ENCODE results near the gene C17orf75.

C17orf75 gene

DNA sequence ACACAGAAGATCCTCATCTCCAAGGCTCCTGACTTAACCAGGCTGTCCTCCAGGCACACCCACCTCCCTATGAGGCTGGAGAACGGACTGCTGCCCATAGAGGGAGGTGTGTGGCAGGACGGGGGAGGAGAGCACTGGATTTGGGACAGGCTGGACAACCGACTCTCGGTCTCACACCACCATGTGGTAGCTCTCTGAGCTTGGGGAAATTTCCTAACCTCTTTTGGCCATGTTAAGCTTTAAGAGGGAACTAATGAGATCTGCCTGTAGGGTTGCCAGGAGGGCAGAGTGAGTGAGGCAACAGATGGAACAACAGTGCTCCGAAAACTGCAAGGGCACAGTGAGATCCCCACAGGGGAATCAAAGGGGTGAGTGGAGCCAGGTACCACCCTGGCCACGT is 43.7 kb downstream of the C17orf75 start:
- no peaks in the 10 kb centered on the region for H3K4me1 ChIP-seq
- no peaks in the 10 kb centered on the region for H3K36me3 ChIP-seq (ENCODE audit: control insufficient read depth, insufficient read depth, low read length)
- no peak overlapping the region for H3K9ac ChIP-seq
- no peak overlapping the region for H2AFZ ChIP-seq
- H3K27ac ChIP-seq: no peak overlapping the region
- no peak overlapping the region for H3K4me2 ChIP-seq (ENCODE audit: low read length)
- H3K79me2 ChIP-seq: no peaks in the 10 kb centered on the region
- H3K27me3 ChIP-seq (ENCODE audit: control insufficient read depth, insufficient read depth, low read length): no peaks in the 10 kb centered on the region
- TF ChIP-seq, protein P1, sequence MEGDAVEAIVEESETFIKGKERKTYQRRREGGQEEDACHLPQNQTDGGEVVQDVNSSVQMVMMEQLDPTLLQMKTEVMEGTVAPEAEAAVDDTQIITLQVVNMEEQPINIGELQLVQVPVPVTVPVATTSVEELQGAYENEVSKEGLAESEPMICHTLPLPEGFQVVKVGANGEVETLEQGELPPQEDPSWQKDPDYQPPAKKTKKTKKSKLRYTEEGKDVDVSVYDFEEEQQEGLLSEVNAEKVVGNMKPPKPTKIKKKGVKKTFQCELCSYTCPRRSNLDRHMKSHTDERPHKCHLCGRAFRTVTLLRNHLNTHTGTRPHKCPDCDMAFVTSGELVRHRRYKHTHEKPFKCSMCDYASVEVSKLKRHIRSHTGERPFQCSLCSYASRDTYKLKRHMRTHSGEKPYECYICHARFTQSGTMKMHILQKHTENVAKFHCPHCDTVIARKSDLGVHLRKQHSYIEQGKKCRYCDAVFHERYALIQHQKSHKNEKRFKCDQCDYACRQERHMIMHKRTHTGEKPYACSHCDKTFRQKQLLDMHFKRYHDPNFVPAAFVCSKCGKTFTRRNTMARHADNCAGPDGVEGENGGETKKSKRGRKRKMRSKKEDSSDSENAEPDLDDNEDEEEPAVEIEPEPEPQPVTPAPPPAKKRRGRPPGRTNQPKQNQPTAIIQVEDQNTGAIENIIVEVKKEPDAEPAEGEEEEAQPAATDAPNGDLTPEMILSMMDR (IDR thresholded peaks at IDR 0.05): no peak
- H3K9me3 ChIP-seq (ENCODE audit: control insufficient read depth, low read length): no peaks in the 10 kb centered on the region
- no peak overlapping the region for H3K4me3 ChIP-seq (ENCODE audit: low read depth, low read length)

DNA sequence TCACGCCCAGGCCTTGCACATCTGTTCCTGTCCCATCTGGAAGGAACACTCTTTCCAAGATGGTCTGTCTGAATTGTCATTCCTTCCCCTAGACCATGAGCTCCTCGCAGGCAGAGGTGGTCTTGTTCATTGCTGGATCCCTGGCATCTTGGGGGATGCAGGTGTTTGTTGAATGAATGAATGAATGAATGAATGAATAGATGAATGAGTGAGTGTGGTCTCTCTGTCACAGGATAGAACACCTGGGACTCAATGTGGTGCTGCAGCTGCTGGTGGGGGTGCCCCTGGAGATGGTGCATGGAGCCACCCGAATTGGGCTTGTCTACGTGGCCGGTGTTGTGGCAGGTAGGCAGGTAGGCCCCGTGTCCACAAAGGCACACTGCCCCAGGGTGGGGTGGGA is 44.1 kb downstream of the C17orf75 start:
- H3K27ac ChIP-seq: no peak overlapping the region
- H3K4me2 ChIP-seq (ENCODE audit: low read length): no peak overlapping the region

DNA sequence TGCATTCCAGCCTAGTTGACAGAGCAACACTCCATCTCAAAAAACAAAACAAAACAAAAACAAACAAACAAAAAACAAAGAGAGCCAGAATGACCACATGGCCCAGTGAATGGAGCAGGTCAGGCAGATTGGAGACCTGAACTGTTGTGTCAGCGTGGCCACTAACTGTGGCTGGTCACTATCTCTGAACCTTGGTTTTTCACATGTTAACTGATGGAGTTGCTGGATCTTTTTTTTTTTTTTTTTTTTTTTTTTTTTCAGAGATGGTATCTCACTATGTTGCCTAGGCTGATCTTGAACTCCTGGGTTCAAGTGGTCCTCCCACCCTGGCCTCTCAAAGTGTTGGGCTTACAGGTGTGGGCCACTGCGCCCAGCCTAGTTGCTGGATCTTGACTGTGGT is 44.5 kb downstream of the C17orf75 start:
- Histone ChIP-seq H3K4me2 (ENCODE audit: low read length) (no peak overlapping the region), H3K27me3 (ENCODE audit: control insufficient read depth, insufficient read depth, low read length) (no peaks in the 10 kb centered on the region), H3K4me1 (no peaks in the 10 kb centered on the region), H3K27ac (no peak overlapping the region), H3K36me3 (ENCODE audit: control insufficient read depth, insufficient read depth, low read length) (no peaks in the 10 kb centered on the region), H3K9ac (no peak overlapping the region), H3K9me3 (ENCODE audit: control insufficient read depth, low read length) (no peaks in the 10 kb centered on the region), H3K79me2 (no peaks in the 10 kb centered on the region), H2AFZ (no peak overlapping the region), H3K4me3 (ENCODE audit: low read depth, low read length) (no peak overlapping the region)
- TF ChIP-seq, protein P1 (IDR thresholded peaks at IDR 0.05): no peak

More for the DNA sequence above, 44.1 kb downstream of the C17orf75 start:
- no peaks in the 10 kb centered on the region for H3K27me3 ChIP-seq (ENCODE audit: control insufficient read depth, insufficient read depth, low read length)
- H3K9me3 ChIP-seq (ENCODE audit: control insufficient read depth, low read length): no peaks in the 10 kb centered on the region
- H3K9ac ChIP-seq: no peak overlapping the region
- no peak overlapping the region for H2AFZ ChIP-seq
- H3K4me1 ChIP-seq: no peaks in the 10 kb centered on the region
- no peaks in the 10 kb centered on the region for H3K36me3 ChIP-seq (ENCODE audit: control insufficient read depth, insufficient read depth, low read length)
- TF ChIP-seq, protein P1 (IDR thresholded peaks at IDR 0.05): no peak
- H3K79me2 ChIP-seq: no peaks in the 10 kb centered on the region
- no peak overlapping the region for H3K4me3 ChIP-seq (ENCODE audit: low read depth, low read length)

DNA sequence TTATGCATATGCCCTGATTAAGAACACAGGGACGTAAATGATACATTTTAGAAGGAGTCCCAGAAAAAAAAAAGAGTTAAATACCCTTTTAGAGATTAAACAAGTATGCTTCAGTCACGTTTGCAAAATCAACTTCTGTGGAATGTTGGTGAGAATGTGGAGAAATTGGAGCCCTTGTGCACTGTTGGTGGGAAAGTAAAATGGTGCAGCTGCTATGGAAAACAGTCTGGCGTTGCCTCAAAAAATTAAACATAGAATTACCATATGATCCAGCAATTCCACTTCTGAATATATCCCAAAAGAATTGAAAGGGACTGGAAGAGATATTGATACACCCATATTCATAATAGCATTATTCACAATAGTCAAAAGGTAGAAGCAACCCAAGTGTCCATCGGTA is 49.9 kb downstream of the C17orf75 start:
- TF ChIP-seq, protein P1 (IDR thresholded peaks at IDR 0.05): no peak
- no peaks in the 10 kb centered on the region for H3K4me1 ChIP-seq
- no peaks in the 10 kb centered on the region for H3K36me3 ChIP-seq (ENCODE audit: control insufficient read depth, insufficient read depth, low read length)

DNA sequence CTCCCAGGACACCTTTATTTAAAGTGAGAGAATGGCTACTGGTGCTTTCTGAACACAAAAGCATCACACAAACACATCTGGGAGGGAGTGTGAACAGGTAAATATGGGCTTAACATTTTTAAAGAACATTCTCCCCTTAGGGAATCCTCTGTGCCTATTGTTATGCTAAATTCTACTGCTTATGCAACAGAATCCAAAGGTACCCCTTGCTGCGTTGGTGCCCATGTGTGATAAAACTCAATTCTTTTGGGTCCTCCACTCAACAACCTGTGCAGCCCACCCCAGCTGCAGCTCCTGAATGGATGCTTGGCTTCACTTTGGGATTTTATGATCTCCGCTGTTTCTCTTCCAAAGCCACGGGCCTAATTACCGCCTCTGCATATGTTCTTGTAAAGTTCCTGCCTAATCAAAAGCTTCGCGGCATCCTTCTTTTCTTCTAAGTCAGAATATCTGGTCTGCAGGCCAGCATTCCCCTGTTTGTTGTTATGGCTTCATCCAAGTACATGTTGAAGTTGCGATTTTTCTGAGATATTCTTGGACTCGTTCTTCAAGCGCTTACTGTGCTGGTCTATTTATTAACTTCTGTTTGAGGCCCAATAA is 52.4 kb downstream of the C17orf75 start:
- no peak overlapping the region for H2AFZ ChIP-seq
- no peak overlapping the region for H3K9ac ChIP-seq
- no peaks in the 10 kb centered on the region for H3K9me3 ChIP-seq (ENCODE audit: control insufficient read depth, low read length)
- H3K36me3 ChIP-seq (ENCODE audit: control insufficient read depth, insufficient read depth, low read length): no peaks in the 10 kb centered on the region
- no peaks in the 10 kb centered on the region for H3K79me2 ChIP-seq
- H3K4me2 ChIP-seq (ENCODE audit: low read length): no peak overlapping the region
- no peak overlapping the region for H3K27ac ChIP-seq
- no peaks in the 10 kb centered on the region for H3K4me1 ChIP-seq
- H3K4me3 ChIP-seq (ENCODE audit: low read depth, low read length): no peak overlapping the region
- H3K27me3 ChIP-seq (ENCODE audit: control insufficient read depth, insufficient read depth, low read length): no peaks in the 10 kb centered on the region
- TF ChIP-seq, protein P1 (IDR thresholded peaks at IDR 0.05): no peak

More for the DNA sequence above, 49.9 kb downstream of the C17orf75 start:
- H3K9ac ChIP-seq: no peak overlapping the region
- H3K4me2 ChIP-seq (ENCODE audit: low read length): no peak overlapping the region
- no peak overlapping the region for H3K27ac ChIP-seq
- no peak overlapping the region for H2AFZ ChIP-seq
- H3K79me2 ChIP-seq: no peaks in the 10 kb centered on the region
- H3K9me3 ChIP-seq (ENCODE audit: control insufficient read depth, low read length): no peaks in the 10 kb centered on the region
- H3K4me3 ChIP-seq (ENCODE audit: low read depth, low read length): no peak overlapping the region
- no peaks in the 10 kb centered on the region for H3K27me3 ChIP-seq (ENCODE audit: control insufficient read depth, insufficient read depth, low read length)
